ENCODE data around the gene PEMT.

The PEMT gene

DNA sequence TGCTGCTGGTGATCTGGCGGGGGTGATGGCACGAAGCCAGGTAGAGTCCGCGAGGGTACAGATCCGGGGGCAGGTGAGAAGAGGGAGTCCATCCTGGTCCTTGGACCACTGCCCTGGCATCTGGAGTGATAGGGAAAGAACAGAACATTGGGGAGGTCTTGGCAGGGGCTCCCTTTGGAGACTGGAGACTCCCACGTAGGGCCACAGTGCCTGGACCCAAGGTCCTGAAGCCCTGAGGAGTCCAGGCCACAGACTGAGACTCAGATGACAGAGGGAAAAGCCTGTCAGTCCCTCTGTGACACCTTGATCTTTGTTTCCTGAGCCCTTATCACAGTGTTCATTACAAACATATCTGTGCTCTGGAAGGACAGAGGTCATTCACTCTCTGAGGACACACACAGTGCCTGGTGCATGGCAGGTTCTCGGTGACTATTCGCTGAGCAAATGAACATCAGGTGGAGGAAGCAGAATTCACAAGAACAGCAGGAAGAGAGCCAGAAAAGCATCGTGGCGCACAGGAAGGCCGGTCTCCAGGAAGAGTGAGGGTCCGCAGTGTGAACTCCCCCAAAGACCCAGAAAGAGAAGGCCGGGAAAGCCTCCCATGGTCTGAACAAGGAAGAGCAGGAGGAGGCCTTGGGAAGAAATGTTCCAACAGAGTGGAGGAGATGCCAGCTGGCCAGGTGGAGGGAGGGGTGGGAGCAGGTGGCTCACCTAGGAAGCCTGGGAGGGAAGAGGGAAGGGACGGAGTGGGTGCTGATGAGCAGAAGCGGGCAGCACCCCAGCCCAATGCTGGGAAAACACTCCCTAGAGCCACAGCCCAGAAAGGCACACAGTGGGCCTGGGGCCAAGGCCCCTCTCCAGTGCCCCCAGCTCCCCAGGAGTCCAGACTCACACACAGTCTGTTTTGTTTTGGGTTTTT lies 20.5 kb downstream of the PEMT start:
- DNase-seq (ENCODE audit: low read depth in 2 of 2), result no peak

DNA sequence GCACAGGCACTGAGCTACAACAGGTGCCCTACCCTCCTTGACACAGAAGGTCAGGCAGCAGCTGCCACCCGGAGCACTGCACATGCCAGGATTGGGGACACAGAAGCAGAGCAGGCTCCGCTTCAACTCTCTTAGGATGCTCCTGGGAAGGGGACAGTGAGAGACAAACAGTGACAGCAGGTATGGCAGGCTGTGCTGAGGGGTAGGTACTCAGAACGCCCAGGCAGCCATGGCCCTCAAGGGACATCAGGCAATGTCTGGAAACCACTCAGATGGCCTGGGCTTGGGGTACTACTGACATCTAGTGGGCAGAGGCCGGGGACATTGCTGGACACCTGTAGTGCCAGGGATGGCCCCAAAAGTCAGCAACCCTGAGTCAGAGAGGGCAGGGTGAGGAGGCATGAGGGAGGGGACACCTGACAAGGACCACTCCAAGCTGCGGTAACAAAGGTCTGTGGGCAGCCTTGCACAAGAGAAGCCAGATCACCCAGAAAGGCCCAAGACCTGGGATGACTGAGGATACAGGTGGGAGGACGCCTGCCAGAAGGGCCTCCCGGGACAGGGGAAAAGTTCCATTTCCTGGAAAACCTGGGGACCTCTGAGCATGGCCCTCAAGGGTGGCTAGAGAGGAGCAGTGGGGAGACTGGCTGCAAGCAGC lies 21.2 kb downstream of the PEMT start:
- DNase-seq (ENCODE audit: low read depth in 2 of 2), result no peak

- no peak for DNase-seq (ENCODE audit: low read depth in 2 of 2)
Observed at GRCh38 chr17:17569691-17570090, 21.8 kb downstream of the PEMT start.

DNA sequence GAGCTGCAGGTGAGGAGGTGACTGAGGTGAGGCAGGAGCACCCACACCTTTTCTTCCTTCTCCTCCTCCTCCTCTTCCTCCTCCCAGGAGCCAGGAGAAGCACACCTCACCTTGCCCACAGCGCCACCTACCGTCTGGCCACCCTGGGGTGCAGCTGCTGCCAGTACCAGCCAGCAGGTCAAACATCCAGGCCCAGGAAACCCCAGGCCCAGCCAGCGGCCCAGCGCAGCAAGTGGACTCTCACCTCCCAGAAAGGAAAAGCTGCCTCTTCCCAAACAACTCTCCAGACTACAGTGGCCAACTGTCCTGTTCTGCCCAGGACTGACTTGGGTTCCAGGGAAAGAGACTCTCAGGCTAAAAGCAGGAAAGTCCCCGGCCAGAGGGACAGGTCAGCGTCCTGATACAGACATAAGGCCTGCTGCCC lies 22.7 kb downstream of the PEMT start:
- no peak for DNase-seq (ENCODE audit: low read depth in 2 of 2)

GRCh38 chr17:17567631-17568030 lies 23.9 kb downstream of the PEMT start:
- DNase-seq (ENCODE audit: low read depth in 2 of 2), result no peak

DNA sequence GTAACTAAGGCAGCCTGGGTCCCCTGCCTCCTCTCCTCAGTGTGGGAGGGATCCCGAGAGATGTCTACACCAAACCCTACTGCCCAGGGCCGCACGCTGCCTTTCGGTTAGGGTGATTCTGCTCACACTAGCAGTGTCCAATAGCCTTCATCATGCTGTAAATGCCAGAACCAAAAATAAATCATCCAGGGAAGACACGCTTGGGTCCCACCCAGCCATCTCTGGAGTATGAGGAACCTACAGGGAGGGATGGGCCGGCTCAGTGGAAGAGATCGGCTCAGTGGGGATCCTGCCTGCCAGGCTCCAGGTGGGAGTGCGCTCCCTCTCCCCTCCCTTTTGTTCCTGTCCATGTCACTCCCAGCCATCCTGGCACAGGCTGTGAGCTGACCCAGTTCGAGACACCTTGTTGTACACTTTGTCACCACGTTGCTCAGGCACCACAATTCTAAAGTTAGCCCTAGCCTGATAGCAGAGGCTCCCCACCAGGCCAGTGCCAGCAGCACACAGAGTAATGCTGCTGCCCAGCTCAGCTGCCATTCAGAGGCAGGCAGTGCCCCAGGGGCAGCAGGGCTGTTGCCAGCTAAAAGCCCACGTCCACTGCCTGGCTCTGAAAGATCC lies 24.5 kb downstream of the PEMT start:
- DNase-seq (ENCODE audit: low read depth in 2 of 2), result no peak

- no peak for DNase-seq (ENCODE audit: low read depth in 2 of 2)
Observed at GRCh38 chr17:17565471-17566339, 25.8 kb downstream of the PEMT start.

- no peak for DNase-seq (ENCODE audit: low read depth in 2 of 2)
Observed at GRCh38 chr17:17564896-17565295, 26.6 kb downstream of the PEMT start.

DNA sequence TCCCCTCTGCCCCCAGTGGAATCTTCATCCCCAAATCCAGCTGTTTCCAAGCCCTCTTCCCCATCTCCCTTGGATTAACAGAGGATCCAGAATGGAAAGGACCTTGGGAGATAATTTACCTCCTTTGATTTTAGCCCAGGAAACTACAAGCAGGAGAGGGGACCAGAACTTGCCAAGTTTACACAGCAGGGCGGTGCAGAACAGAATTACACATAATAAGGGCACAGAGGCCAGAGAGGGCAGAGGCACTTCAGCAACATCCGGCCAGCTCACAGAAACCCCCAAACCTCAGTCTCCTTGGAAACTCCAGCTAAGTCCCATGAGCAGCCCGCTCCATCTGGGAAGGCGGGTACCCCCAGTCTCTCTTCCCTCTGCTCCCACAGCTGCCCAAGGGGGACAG lies 27.2 kb downstream of the PEMT start:
- DNase-seq (ENCODE audit: low read depth in 2 of 2), result no peak

- DNase-seq (ENCODE audit: low read depth in 2 of 2), result no peak
Observed at GRCh38 chr17:17563530-17563929, 28.0 kb downstream of the PEMT start.

GRCh38 chr17:17562146-17562511 lies 29.4 kb downstream of the PEMT start:
- DNase-seq (ENCODE audit: low read depth in 2 of 2), result no peak

DNA sequence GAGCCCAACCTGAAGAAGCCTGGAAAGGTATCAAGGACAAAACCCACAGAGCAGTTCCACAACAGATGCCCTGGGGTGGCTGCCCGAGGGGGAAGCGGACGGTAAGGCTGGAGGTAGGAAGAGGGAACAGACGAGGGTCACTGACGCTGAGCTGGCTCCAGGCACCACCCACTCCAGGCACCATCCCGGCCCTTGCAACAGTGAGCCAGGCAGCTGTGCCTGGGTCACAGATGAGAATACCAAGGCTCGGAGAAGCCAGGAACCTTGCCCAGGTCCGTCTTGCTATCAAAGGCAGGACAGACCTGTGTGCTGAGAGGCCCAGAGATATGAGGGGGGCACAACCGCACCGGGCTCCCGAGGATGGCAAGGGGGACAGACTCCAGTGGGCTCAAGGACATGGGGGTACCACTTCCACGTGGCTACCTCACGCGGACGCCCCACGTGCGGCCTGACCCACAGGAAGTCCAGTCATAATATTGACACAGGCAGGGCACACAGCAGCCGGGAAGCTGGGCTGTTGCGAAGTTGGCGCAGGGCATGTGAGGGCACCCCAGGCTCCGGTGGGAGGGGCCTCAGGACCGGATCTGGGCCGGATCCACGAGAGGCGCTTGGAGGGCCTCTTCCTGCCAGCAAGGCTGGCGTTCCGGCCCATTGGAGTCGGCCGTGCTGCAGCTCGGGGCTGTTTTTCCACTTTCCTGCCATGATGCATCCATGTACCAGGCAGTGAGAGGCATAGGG lies 29.9 kb downstream of the PEMT start:
- no peak for DNase-seq (ENCODE audit: low read depth in 2 of 2)

DNA sequence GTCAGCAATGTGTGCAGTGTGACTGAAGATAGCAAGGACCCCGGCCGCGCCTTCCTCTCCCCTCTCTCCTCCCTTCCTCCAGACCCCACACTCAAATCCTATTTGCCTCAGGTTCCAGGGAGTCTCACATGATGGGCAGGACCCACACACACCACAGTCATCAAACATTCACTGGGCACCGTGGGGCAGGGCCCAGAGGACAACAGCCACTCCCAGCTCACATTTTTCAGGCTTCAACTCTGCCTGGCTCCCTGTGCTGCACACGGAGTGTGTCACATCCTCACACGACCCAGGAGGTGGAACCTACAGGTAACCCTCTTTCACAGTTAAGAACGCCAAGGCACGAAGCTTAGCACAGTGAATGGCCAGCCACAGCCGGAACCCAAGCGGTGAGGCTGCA lies 30.5 kb downstream of the PEMT start:
- no peak for DNase-seq (ENCODE audit: low read depth in 2 of 2)

- no peak for DNase-seq (ENCODE audit: low read depth in 2 of 2)
Observed at GRCh38 chr17:17560167-17560566, 31.3 kb downstream of the PEMT start.

GRCh38 chr17:17559164-17559563 lies 32.3 kb downstream of the PEMT start:
- no peak for DNase-seq (ENCODE audit: low read depth in 2 of 2)

- no peak for DNase-seq (ENCODE audit: low read depth in 2 of 2)
Observed at GRCh38 chr17:17558431-17558830, 33.1 kb downstream of the PEMT start.

DNA sequence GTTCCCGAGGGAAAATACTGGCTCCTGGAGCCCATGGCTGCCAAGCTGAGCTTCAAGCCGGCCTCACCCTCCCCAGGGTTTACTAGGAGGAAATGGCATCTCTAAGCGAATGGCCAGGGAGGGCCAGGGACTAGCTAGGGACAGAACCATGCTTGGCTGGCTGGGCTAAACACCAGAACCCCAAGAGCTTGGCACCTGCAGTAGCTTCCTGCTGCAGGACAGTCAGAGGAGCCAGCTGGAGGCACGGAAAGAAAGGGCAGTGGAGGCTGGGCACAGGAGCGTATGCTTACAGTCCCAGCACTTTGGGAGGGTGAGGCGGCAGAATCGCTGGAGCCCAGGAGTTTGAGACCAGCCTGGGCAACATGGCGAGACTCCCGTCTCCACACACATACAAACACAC lies 33.7 kb downstream of the PEMT start:
- no peak for DNase-seq (ENCODE audit: low read depth in 2 of 2)

GRCh38 chr17:17556671-17557070 lies 34.8 kb downstream of the PEMT start:
- DNase-seq (ENCODE audit: low read depth in 2 of 2), result no peak

DNA sequence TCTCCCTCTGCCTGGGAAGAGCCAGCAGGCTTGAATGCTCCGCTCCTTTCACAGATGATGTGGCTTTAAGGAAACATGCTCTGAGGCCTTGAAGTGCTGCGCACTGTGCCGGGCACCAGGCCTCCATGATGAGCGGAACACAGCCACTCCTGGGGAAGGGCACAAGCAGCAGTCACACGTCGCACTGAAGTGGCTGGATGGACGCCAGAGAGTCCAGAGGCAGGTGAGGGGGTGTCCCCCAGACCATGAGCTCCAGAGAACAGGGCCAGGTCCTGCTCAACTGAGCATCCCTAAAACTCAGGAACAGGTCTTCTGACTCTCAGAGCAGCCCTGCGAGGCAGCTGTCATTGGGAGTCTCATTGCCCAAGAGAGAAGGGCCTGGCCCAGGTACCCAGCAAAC lies 35.6 kb downstream of the PEMT start:
- DNase-seq (ENCODE audit: low read depth in 2 of 2), result no peak

DNA sequence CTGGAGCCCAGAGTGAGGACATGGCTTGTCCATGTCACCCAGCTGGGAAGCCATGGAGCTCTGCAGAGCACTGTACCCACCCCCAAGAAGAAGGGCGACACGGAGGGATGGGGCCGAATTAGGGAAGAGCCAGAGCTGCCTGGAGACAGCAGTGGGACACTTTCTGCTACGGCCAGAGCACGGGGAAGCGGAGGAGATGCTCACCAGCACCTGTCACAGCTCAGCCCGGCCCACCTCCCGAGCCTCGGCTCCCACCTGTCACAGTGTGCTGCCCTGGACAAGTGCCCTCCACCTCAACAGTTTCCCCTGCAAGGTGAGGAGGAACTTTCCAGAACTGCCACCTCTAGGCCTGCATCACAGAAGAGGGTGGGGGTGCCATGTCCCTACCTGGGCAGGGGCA lies 36.4 kb downstream of the PEMT start:
- no peak for DNase-seq (ENCODE audit: low read depth in 2 of 2)

GRCh38 chr17:17554266-17554665 lies 37.2 kb downstream of the PEMT start:
- no peak for DNase-seq (ENCODE audit: low read depth in 2 of 2)

All from activated CD8-positive, alpha-beta memory T cell treated with anti-CD3 and anti-CD28 coated beads for 4 hours (primary cell).